IMR-90 (cell line): Measurements from ENCODE around the gene PODXL. TPM values are rescaled to one million over a fixed set of nuclear protein-coding genes. Genes with fewer than 3 reads are reported as not detected.
A peak's percentile ranks its signal among the peaks of the same experiment; 100 is the strongest.

Experiments used
- ATAC-seq: fragments of 200-7000 bp; cut with Tn5 transposase; 2 replicates; pipeline ENCODE4 v1.9.1; 2020; ENCODE audit warnings: low read depth, mild to moderate bottlenecking, moderate library complexity
- BruUV-seq: library from RNA; stranded (reverse); fragments of 400-500 nt; replicated peaks from 2 replicates; lab custom pipeline; 2021; lab: Mats Ljungman, UMichigan
- CTCF ChIA-PET: fragments of 300-600 bp; formaldehyde crosslinking; extraction: SDS; loops from one replicate; lab custom pipeline; 2021; ENCODE audit warnings: antibody characterized with exemption; lab: Yijun Ruan, JAX
- POLR2A ChIA-PET: fragments of 300-600 bp; sonication (Branson Sonifier 250); formaldehyde crosslinking; loops from one replicate; lab custom pipeline; 2022; ENCODE audit warnings: antibody characterized with exemption; ENCODE audit not compliant: unreplicated experiment; lab: Charles Lee
- DNase-seq: peaks from one replicate; pipeline ENCODE4 v3.0.0; 2013
- H2AFZ ChIP-seq: replicated peaks from 2 replicates; pipeline ENCODE3; 2013; ENCODE audit warnings: low read length, mild to moderate bottlenecking; ENCODE audit not compliant: poor library complexity
- H2AK5ac ChIP-seq: 2 replicates; pipeline ENCODE4 v1.6.1; 2013; ENCODE audit warnings: low read depth, low read length, inconsistent platforms
- H2AK9ac ChIP-seq: replicated peaks from 2 replicates; pipeline ENCODE3; 2013; ENCODE audit warnings: mild to moderate bottlenecking, low read depth, low read length, moderate library complexity; ENCODE audit not compliant: poor library complexity
- H2BK120ac ChIP-seq: 2 replicates; pipeline ENCODE4 v1.6.1; 2013; ENCODE audit warnings: low read depth, low read length, inconsistent platforms
- H2BK15ac ChIP-seq: 3 replicates; pipeline ENCODE4 v1.6.1; 2013; ENCODE audit warnings: low read depth, low read length, inconsistent platforms
- H2BK20ac ChIP-seq: 2 replicates; pipeline ENCODE4 v1.6.1; 2013; ENCODE audit warnings: low read depth, mild to moderate bottlenecking, inconsistent platforms, low read length, moderate library complexity
- H2BK5ac ChIP-seq: 2 replicates; pipeline ENCODE4 v1.6.1; 2013; ENCODE audit warnings: mild to moderate bottlenecking, low read depth, low read length, inconsistent platforms; ENCODE audit not compliant: poor library complexity, severe bottlenecking
- H3K14ac ChIP-seq: replicated peaks from 2 replicates; pipeline ENCODE4 v1.6.1; 2013; ENCODE audit warnings: low read depth, low read length, inconsistent platforms
- H3K18ac ChIP-seq: 2 replicates; pipeline ENCODE4 v1.6.1; 2013; ENCODE audit warnings: low read depth, low read length, control low read depth
- H3K23ac ChIP-seq: 2 replicates; pipeline ENCODE4 v1.6.1; 2013; ENCODE audit warnings: low read depth, low read length, inconsistent platforms
- H3K27ac ChIP-seq: 2 replicates; pipeline ENCODE4 v1.5.1; 2013; ENCODE audit warnings: mild to moderate bottlenecking, control low read depth, low read length; ENCODE audit not compliant: insufficient read depth
- H3K27me3 ChIP-seq: 2 replicates; pipeline ENCODE4 v1.6.1; 2013; ENCODE audit warnings: low read length; ENCODE audit not compliant: control insufficient read depth, insufficient read depth
- H3K36me3 ChIP-seq: 2 replicates; pipeline ENCODE4 v1.6.1; 2013; ENCODE audit warnings: low read length, mixed read lengths; ENCODE audit not compliant: control insufficient read depth, insufficient read depth
- H3K4ac ChIP-seq: 2 replicates; pipeline ENCODE4 v1.6.1; 2013; ENCODE audit warnings: low read depth, low read length, inconsistent platforms
- H3K4me1 ChIP-seq: 2 replicates; pipeline ENCODE4 v1.6.1; 2013; ENCODE audit warnings: low read length, mixed read lengths; ENCODE audit not compliant: control insufficient read depth, insufficient read depth
- H3K4me2 ChIP-seq: 2 replicates; pipeline ENCODE4 v1.6.1; 2013; ENCODE audit warnings: low read depth, mild to moderate bottlenecking, control low read depth, low read length, moderate library complexity
- H3K4me3 ChIP-seq: 2 replicates; pipeline ENCODE4 v1.5.1; 2013; ENCODE audit warnings: low read depth, mild to moderate bottlenecking, control low read depth, low read length, moderate library complexity; ENCODE audit not compliant: insufficient read depth
- H3K56ac ChIP-seq: 2 replicates; pipeline ENCODE4 v1.6.1; 2013; ENCODE audit warnings: low read length, inconsistent platforms; ENCODE audit not compliant: insufficient read depth; ENCODE audit errors: extremely low read depth
- H3K79me1 ChIP-seq, 2 experiments: 2 replicates each; pipeline ENCODE4 v1.6.1; 2013; ENCODE audit warnings: low read length in 2 of 2, inconsistent platforms in 1 of 2, low read depth in 1 of 2
- H3K9ac ChIP-seq: 2 replicates; pipeline ENCODE4 v1.6.1; 2013; ENCODE audit warnings: low read depth, low read length, control low read depth
- H3K9me1 ChIP-seq: 2 replicates; pipeline ENCODE4 v1.6.1; 2013; ENCODE audit warnings: low read length, inconsistent platforms; ENCODE audit not compliant: insufficient read depth
- H3K9me3 ChIP-seq: 2 replicates; pipeline ENCODE4 v1.6.1; 2013; ENCODE audit warnings: low read length; ENCODE audit not compliant: control insufficient read depth, insufficient read depth
- H4K20me1 ChIP-seq: 2 replicates; pipeline ENCODE4 v1.6.1; 2013; ENCODE audit warnings: low read length, inconsistent platforms; ENCODE audit not compliant: insufficient read depth
- H4K5ac ChIP-seq: 2 replicates; pipeline ENCODE4 v1.6.1; 2013; ENCODE audit warnings: mild to moderate bottlenecking, low read depth, low read length, control low read depth
- H4K8ac ChIP-seq, 2 experiments: 2 replicates each; pipeline ENCODE4 v1.6.1; 2013; ENCODE audit warnings: low read depth in 2 of 2, low read length in 2 of 2, control low read depth in 1 of 2, inconsistent platforms in 1 of 2
- H4K91ac ChIP-seq: 2 replicates; pipeline ENCODE4 v1.6.1; 2013; ENCODE audit warnings: low read depth, low read length, inconsistent platforms; ENCODE audit not compliant: insufficient read depth
- BHLHE40 ChIP-seq: fragments of 150-350 bp; IDR thresholded peaks from 2 replicates; pipeline ENCODE4 v1.6.1; 2016; ENCODE audit warnings: mild to moderate bottlenecking, low read depth, low read length
- CEBPB ChIP-seq: IDR thresholded peaks from 2 replicates; pipeline ENCODE4 v1.6.1; 2012; ENCODE audit warnings: low read depth, low read length, improper control_type of control experiment
- CHD1 ChIP-seq: IDR thresholded peaks from 2 replicates; pipeline ENCODE4 v1.6.1; 2012; ENCODE audit warnings: low read depth, low read length, improper control_type of control experiment
- CTCF ChIP-seq: conservative IDR thresholded peaks from 2 replicates; pipeline ENCODE4 v1.5.1; 2012; ENCODE audit warnings: mild to moderate bottlenecking, low read depth, low read length, improper control_type of control experiment
- ELK1 ChIP-seq: fragments of 150-350 bp; IDR thresholded peaks from 2 replicates; pipeline ENCODE4 v1.6.1; 2016; ENCODE audit warnings: low read depth, mild to moderate bottlenecking, low read length, moderate library complexity, borderline replicate concordance
- FOS ChIP-seq: fragments of 150-350 bp; IDR thresholded peaks from 2 replicates; pipeline ENCODE4 v1.6.1; 2016; ENCODE audit warnings: low read depth, low read length
- MAFK ChIP-seq: IDR thresholded peaks from 2 replicates; pipeline ENCODE4 v1.6.1; 2012; ENCODE audit warnings: low read depth, low read length, improper control_type of control experiment
- MAZ ChIP-seq: IDR thresholded peaks from 2 replicates; pipeline ENCODE4 v1.6.1; 2012; ENCODE audit warnings: low read depth, mild to moderate bottlenecking, low read length, improper control_type of control experiment, moderate library complexity, borderline replicate concordance
- MXI1 ChIP-seq: IDR thresholded peaks from 2 replicates; pipeline ENCODE4 v1.6.1; 2012; ENCODE audit warnings: low read depth, mild to moderate bottlenecking, low read length, moderate library complexity, borderline replicate concordance
- NFE2L2 ChIP-seq: fragments of 150-350 bp; IDR thresholded peaks from 2 replicates; pipeline ENCODE4 v1.6.1; 2016; ENCODE audit warnings: low read depth, mild to moderate bottlenecking, low read length
- POLR2A ChIP-seq: IDR thresholded peaks from 2 replicates; pipeline ENCODE4 v1.6.1; 2012; ENCODE audit warnings: mild to moderate bottlenecking, low read depth, low read length
- RAD21 ChIP-seq: IDR thresholded peaks from 2 replicates; pipeline ENCODE4 v1.6.1; 2012; ENCODE audit warnings: low read length, improper control_type of control experiment
- RCOR1 ChIP-seq: IDR thresholded peaks from 2 replicates; pipeline ENCODE4 v1.6.1; 2012; ENCODE audit warnings: mild to moderate bottlenecking, low read length, improper control_type of control experiment; ENCODE audit not compliant: insufficient replicate concordance
- RFX5 ChIP-seq: IDR thresholded peaks from 2 replicates; pipeline ENCODE4 v1.8.0; 2012; ENCODE audit warnings: low read depth, mild to moderate bottlenecking, low read length, moderate library complexity
- SMC3 ChIP-seq: fragments of 150-350 bp; IDR thresholded peaks from 2 replicates; pipeline ENCODE4 v1.6.1; 2016; ENCODE audit warnings: low read depth, mild to moderate bottlenecking, antibody characterized with exemption, low read length, moderate library complexity
- WGBS, 2 experiments: methylation state at CpG; one replicate each; pipeline versions ENCODE4 v1.1.5 to v1.1.7; 2013; ENCODE audit warnings: missing lambda C conversion rate in 2 of 2; ENCODE audit not compliant: insufficient read length in 1 of 2; ENCODE audit errors: extremely low coverage in 2 of 2; 5-methylcytosine and 5-hydroxymethylcytosine counted together
- dilution Hi-C: fragments of 300-500 bp; cut with HindIII; formaldehyde crosslinking; loops from one replicate; pipeline ENCODE4 v1.14.3; 2018; ENCODE audit warnings: low sequenced_read_pairs; ENCODE audit not compliant: unreplicated experiment
- in situ Hi-C: fragments of 300-500 bp; cut with MboI; formaldehyde crosslinking; loops from 3 replicates; pipeline ENCODE4 v1.14.3; 2019; ENCODE audit warnings: low sequenced_read_pairs, inconsistent platforms, mixed read lengths
- intact Hi-C: fragments of 100-400 bp; cut with micrococcal nuclease; formaldehyde crosslinking; loops from 2 replicates; pipeline ENCODE4 v1.10.0; 2022
- polyA plus RNA-seq, 3 experiments: library from polyadenylated mRNA; depleted of rRNA; stranded (reverse); fragments of >200 nt; gene quantifications; 2 replicates each; pipeline ENCODE4 v1.2.3, GENCODE V29; 2012; ENCODE audit warnings: low replicate concordance in 1 of 3
- total RNA-seq: library from RNA; depleted of rRNA; stranded (reverse); fragments of >200 nt; gene quantifications from 2 replicates; pipeline ENCODE4 v1.2.3, GENCODE V29; 2012
- TF ChIP-seq, protein P1 (sequence below): fragments of 150-350 bp; IDR thresholded peaks from 2 replicates; pipeline ENCODE4 v1.6.1; 2017; ENCODE audit warnings: mild to moderate bottlenecking, antibody characterized with exemption, low read length, low read depth

The PODXL gene
- total and polyA plus RNA-seq, 2 of the 4 experiments (the other 2 are of a cell fraction) = 1.3 to 3.8 TPM

GRCh38 chr7:131529179-131529578 is 27.2 kb downstream of the PODXL start:
- no peaks in the 10 kb centered on the region for H3K4me1 ChIP-seq
- H2AK5ac ChIP-seq = no peak overlapping the region
- no peak overlapping the region for H4K5ac ChIP-seq
- H3K27ac ChIP-seq = no peak overlapping the region
- H3K79me1 ChIP-seq = peaks cover 0 to 2% of the 10 kb centered on the region in 2 experiments; a peak in 2 of 4 replicates
- 0% methylated on average over 1 of the region's 3 CpGs; no CpG with 5 or more reads in 1 of the 2 experiments for WGBS, 2 experiments
- no peaks in the 10 kb centered on the region for H3K9me3 ChIP-seq
- no peak overlapping the region for H3K9ac ChIP-seq
- in situ Hi-C loops = no loop called here
- H3K56ac ChIP-seq = no peak overlapping the region
- H3K4me2 ChIP-seq = no peak overlapping the region
- no peaks in the 10 kb centered on the region for H3K9me1 ChIP-seq
- H2BK15ac ChIP-seq = no peak overlapping the region
- no peak overlapping the region for H2AK9ac ChIP-seq
- H2BK120ac ChIP-seq = no peak overlapping the region
- ChIA-PET POLR2A (no interaction called here), CTCF (no interaction called here)
- H3K36me3 ChIP-seq = no peaks in the 10 kb centered on the region
- H3K14ac ChIP-seq = 0 out of 2 replicates have a peak overlapping the region, but pooled peaks have one; percentile 21
- H3K18ac ChIP-seq = no peak overlapping the region
- no peak overlapping the region for H2BK20ac ChIP-seq
- H2BK5ac ChIP-seq = no peak overlapping the region
- H3K23ac ChIP-seq = no peak overlapping the region
- no peak overlapping the region for H4K8ac ChIP-seq
- no peak overlapping the region for H3K4ac ChIP-seq
- no peak overlapping the region for H2AFZ ChIP-seq
- BruUV-seq = no TSS peak
- no peak for TF ChIP-seq MAZ
- no peak for TF ChIP-seq CTCF
- TF ChIP-seq SMC3 = no peak
- no peak for TF ChIP-seq CEBPB
- TF ChIP-seq ELK1 = no peak
- TF ChIP-seq RFX5 = no peak
- TF ChIP-seq MXI1 = no peak
- TF ChIP-seq, protein P1, sequence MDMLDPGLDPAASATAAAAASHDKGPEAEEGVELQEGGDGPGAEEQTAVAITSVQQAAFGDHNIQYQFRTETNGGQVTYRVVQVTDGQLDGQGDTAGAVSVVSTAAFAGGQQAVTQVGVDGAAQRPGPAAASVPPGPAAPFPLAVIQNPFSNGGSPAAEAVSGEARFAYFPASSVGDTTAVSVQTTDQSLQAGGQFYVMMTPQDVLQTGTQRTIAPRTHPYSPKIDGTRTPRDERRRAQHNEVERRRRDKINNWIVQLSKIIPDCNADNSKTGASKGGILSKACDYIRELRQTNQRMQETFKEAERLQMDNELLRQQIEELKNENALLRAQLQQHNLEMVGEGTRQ = no peak
- TF ChIP-seq MAFK = no peak
- TF ChIP-seq NFE2L2 = no peak
- TF ChIP-seq RCOR1 = no peak
- no peak for TF ChIP-seq FOS
- TF ChIP-seq RAD21 = no peak
- no peak for TF ChIP-seq POLR2A
- no peak for TF ChIP-seq CHD1
- no peak for TF ChIP-seq BHLHE40
- no peak overlapping the region for H4K91ac ChIP-seq
- DNase-seq (no peak), ATAC-seq (no peak)
- no peak overlapping the region for H3K4me3 ChIP-seq
- intact Hi-C loops = no loop called here
- no peaks in the 10 kb centered on the region for H4K20me1 ChIP-seq
- dilution Hi-C loops = no loop called here
- peaks cover 3% of the 10 kb centered on the region; the same call in 1 of the 2 replicates for H3K27me3 ChIP-seq
